CD4-positive, alpha-beta T cell treated with Interferon gamma for 1 hour (primary cell): ENCODE measurements around the gene SMARCAD1.
"Not testable (repeated sequence)": the region's sequence is repeated elsewhere in the genome, so short reads cannot be mapped to it uniquely, and the experiment has no call there.

ENCODE experiments used
- DNase-seq: peaks from one replicate; pipeline ENCODE4 v3.0.0-alpha.2; 2020

The SMARCAD1 gene

GRCh38 chr4:94295473-94295872, 87.8 kb downstream of the SMARCAD1 start:
- DNase-seq: not testable (repeated sequence)

GRCh38 chr4:94298725-94299252, 91.1 kb downstream of the SMARCAD1 start:
- DNase-seq: no peak

- no peak for DNase-seq
Observed at GRCh38 chr4:94302191-94302590, 94.5 kb downstream of the SMARCAD1 start.

- no peak for DNase-seq
Observed at GRCh38 chr4:94304365-94304971, 96.8 kb downstream of the SMARCAD1 start.

- no peak for DNase-seq
Observed at GRCh38 chr4:94305466-94306225, 98.0 kb downstream of the SMARCAD1 start.

- DNase-seq: no peak
Observed at GRCh38 chr4:94306713-94307112, 99.0 kb downstream of the SMARCAD1 start.

GRCh38 chr4:94307231-94307871, 99.7 kb downstream of the SMARCAD1 start:
- DNase-seq: no peak

- not testable (repeated sequence) for DNase-seq
Observed at GRCh38 chr4:94319927-94320326, 112.3 kb downstream of the SMARCAD1 start.

- DNase-seq: no peak
Observed at GRCh38 chr4:94325835-94326234, 118.2 kb downstream of the SMARCAD1 start.

GRCh38 chr4:94329933-94330332, 122.3 kb downstream of the SMARCAD1 start:
- DNase-seq: no peak

- no peak for DNase-seq
Observed at GRCh38 chr4:94332983-94333590, 125.4 kb downstream of the SMARCAD1 start.

GRCh38 chr4:94333866-94334265, 126.2 kb downstream of the SMARCAD1 start:
- no peak for DNase-seq

- DNase-seq: no peak
Observed at GRCh38 chr4:94334476-94334875, 126.8 kb downstream of the SMARCAD1 start.

- no peak for DNase-seq
Observed at GRCh38 chr4:94334962-94335361, 127.3 kb downstream of the SMARCAD1 start.

- no peak for DNase-seq
Observed at GRCh38 chr4:94336303-94336702, 128.6 kb downstream of the SMARCAD1 start.

- not testable (repeated sequence) for DNase-seq
Observed at GRCh38 chr4:94336791-94337190, 129.1 kb downstream of the SMARCAD1 start.

GRCh38 chr4:94338681-94339351, 131.2 kb downstream of the SMARCAD1 start:
- DNase-seq: no peak

GRCh38 chr4:94339779-94340178, 132.1 kb downstream of the SMARCAD1 start:
- no peak for DNase-seq
